ENCODE data around the gene NLRP7.
A peak's percentile ranks its signal among the peaks of the same experiment; 100 is the strongest.
"Not testable (repeated sequence)": the region's sequence is repeated elsewhere in the genome, so short reads cannot be mapped to it uniquely, and the experiment has no call there.

Gene NLRP7

DNA sequence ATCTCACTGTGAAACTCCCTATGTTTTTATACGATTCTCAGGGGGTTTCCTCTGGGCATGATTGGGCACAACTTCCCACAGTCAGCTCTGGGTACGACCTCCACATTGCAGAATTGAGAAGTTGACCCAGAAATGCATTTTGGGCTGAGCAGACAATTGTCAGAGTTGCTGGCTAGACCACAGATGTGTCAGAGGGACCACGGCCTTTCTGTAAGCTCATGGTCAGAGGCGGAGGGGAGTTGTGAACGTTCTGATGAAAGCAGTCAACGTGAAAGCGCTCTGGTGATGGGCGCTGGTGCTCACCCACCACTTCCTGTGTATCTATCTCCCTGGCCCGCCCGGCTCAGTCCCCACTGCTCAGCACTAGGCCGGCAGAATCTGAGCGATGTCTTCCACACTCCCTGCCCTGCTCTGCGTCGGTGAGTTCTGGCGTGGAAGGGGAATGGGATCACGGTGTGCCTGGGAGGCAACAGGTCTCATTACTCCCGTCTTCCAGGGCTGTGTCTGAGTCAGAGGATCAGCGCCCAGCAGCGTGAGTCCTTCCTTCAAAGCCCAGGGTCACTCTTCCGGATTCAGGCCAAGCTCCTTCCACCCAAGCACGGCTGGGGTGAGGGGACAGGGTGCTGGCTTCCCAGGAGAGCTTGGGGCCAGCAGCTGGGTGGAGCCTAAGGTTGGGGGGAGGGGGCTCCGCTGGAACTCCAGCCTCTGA, 41.4 kb downstream of the NLRP7 start, which contains the start of gene NCR1:
Gene NCR1 (plus strand): TSS at position 346 of the 709 bp plus-strand sequence. CDS start 40 bp downstream, at position 386.
- Histone ChIP-seq H3K27ac (peak within 1 kb of the TSS; percentile 41 to 90 (median 80); a peak in 21 of 22 replicates), H3K4me3 (peak within 1 kb of the TSS in 4 of 10 experiments; percentile 2 to 51 (median 4); a peak in 5 of 20 replicates), H3K4me2 (peak within 1 kb of the TSS; percentile 65 to 90 (median 77)), H3K9ac (peak within 1 kb of the TSS in 10 of 11 experiments; percentile 3 to 76 (median 63); a peak in 18 of 22 replicates), H3K9me3 (replicated peaks in 1 of 11) (peaks cover 0 to 15% (median 13%) of the 10 kb centered on the region in 11 experiments; a peak in 14 of 22 replicates), H3K27me3 (no peaks in the 10 kb centered on the region), H4K20me1 (no peaks in the 10 kb centered on the region), H3K4me1 (peaks cover 22 to 46% (median 25%) of the 10 kb centered on the region in 10 experiments), H3K36me3 (no peaks in the 10 kb centered on the region)
- TF ChIP-seq Cebpa-rat (IDR thresholded peaks at IDR 0.05) = no peak

DNA sequence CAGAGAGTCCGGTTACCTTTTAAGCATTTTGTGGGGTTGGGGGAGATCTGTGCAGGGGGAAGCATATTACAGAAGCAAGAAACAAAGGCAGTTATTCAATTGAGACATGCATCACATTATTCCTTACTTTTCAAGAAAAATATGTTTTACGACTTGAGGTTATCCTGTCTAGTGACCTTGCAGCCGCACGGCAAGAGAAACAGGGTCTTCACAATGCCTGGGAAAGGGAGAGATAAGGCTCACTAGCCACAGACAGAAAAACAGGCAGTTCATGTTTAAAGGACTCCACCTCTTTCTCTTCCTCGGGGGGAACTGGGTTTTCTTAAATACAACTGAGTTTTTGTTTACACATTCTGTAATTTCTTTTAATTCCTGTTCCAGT, 41.9 kb downstream of the NLRP7 start:
- H3K27me3 ChIP-seq = no peaks in the 10 kb centered on the region
- peak overlapping the region in 4 of 10 experiments; percentile 2 to 51 (median 4); a peak in 3 of 20 replicates for H3K4me3 ChIP-seq
- H3K36me3 ChIP-seq = no peaks in the 10 kb centered on the region
- TF ChIP-seq Cebpa-rat (IDR thresholded peaks at IDR 0.05) = no peak
- peak overlapping the region in 10 of 11 experiments; percentile 47 to 90 (median 80); a peak in 20 of 22 replicates for H3K27ac ChIP-seq
- H3K4me1 ChIP-seq = peaks cover 22 to 52% (median 25%) of the 10 kb centered on the region in 10 experiments
- no peaks in the 10 kb centered on the region for H4K20me1 ChIP-seq
- peak overlapping the region in 9 of 11 experiments; percentile 52 to 76 (median 63); a peak in 15 of 22 replicates for H3K9ac ChIP-seq
- H3K9me3 ChIP-seq (replicated peaks in 1 of 11) = peaks cover 0 to 15% (median 13%) of the 10 kb centered on the region in 11 experiments; a peak in 14 of 22 replicates
- H3K4me2 ChIP-seq = peak overlapping the region; percentile 65 to 90 (median 77)

DNA sequence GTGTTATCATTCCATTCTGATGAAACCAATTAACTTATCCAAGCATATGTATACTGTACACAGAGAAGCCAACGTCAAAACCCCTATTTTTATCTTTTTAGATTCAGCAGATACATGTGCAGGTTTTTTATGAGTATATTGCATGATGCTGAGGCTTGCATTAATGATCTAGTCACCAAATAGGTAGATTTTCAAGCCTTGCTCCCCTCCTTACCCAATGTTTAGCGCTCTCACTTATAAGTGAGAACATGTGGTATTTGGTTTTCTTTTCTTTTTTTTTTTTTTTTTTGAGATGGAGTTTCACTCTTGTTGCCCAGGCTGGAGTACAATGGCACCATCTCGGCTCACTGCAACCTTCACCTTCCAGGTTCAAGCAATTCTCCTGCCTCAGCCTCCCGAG, 43.1 kb downstream of the NLRP7 start:
- H3K4me3 ChIP-seq, H3K27me3 ChIP-seq, H4K20me1 ChIP-seq, H3K9ac ChIP-seq, H3K27ac ChIP-seq, H3K36me3 ChIP-seq: not testable (repeated sequence)
- Histone ChIP-seq H3K4me2 (peak overlapping the region in 1 of 11 experiments; percentile 89; a peak in 2 of 22 replicates), H3K9me3 (replicated peaks in 1 of 11) (peaks cover 0 to 10% (median 9%) of the 10 kb centered on the region in 11 experiments; a peak in 14 of 22 replicates), H3K4me1 (peaks cover 22 to 53% (median 25%) of the 10 kb centered on the region in 10 experiments)

DNA sequence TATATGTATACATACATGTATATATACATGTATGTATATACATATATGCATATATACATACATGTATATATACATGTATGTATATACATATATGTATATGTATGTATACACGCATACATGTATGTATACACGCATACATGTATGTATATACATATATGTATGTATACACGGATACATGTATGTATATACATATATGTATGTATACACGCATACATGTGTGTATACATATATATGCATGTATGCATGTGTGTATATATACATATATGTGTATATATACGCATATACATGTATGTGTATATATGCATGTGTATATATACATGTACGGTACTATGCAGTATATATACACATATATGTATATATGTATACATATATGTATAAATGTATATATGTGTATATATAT, 44.0 kb downstream of the NLRP7 start:
- TF ChIP-seq Cebpa-rat (IDR thresholded peaks at IDR 0.05) = no peak
- Histone ChIP-seq H4K20me1 (no peaks in the 10 kb centered on the region), H3K4me1 (peaks cover 22 to 53% (median 25%) of the 10 kb centered on the region in 10 experiments)

DNA sequence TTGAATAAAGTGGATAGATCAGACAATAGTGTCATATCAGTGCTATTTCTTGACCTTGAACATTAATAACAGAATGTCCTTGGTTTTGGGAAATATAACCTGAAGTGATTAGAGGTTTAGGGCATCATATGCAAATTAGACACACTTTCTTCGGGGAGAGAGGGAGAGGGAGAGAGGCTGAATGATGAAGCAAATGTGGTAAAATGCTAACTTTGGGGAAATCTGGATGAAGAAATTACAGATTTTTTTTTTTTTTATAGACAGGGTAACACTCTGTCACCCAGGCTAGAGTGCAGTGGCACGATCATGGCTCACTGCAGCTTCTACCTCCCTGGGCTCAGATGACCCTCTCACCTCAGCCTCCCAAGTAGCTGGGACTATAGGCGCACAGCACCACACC, 45.3 kb downstream of the NLRP7 start:
- H3K4me1 ChIP-seq = peaks cover 22 to 51% (median 25%) of the 10 kb centered on the region in 10 experiments
- H3K9me3 ChIP-seq (replicated peaks in 1 of 11) = no peaks in the 10 kb centered on the region
- TF ChIP-seq Cebpa-rat (IDR thresholded peaks at IDR 0.05) = no peak
- no peaks in the 10 kb centered on the region for H3K36me3 ChIP-seq
- no peak overlapping the region for H3K9ac ChIP-seq
- H4K20me1 ChIP-seq = no peaks in the 10 kb centered on the region
- H3K27me3 ChIP-seq = no peaks in the 10 kb centered on the region
- H3K4me2 ChIP-seq = peak overlapping the region in 2 of 11 experiments; percentile 32 to 41; a peak in 3 of 22 replicates
- H3K27ac ChIP-seq = peak overlapping the region in 1 of 11 experiments; percentile 22; a peak in 2 of 22 replicates
- no peak overlapping the region for H3K4me3 ChIP-seq

More for the DNA sequence above, 44.0 kb downstream of the NLRP7 start:
- Histone ChIP-seq H3K27me3 (no peaks in the 10 kb centered on the region), H3K27ac (no peak overlapping the region), H3K4me3 (no peak overlapping the region), H3K36me3 (no peaks in the 10 kb centered on the region), H3K4me2 (no peak overlapping the region), H3K9ac (no peak overlapping the region), H3K9me3 (replicated peaks in 1 of 11) (peaks cover 0 to under 1% (median 0%) of the 10 kb centered on the region in 11 experiments; a peak in 2 of 22 replicates)

DNA sequence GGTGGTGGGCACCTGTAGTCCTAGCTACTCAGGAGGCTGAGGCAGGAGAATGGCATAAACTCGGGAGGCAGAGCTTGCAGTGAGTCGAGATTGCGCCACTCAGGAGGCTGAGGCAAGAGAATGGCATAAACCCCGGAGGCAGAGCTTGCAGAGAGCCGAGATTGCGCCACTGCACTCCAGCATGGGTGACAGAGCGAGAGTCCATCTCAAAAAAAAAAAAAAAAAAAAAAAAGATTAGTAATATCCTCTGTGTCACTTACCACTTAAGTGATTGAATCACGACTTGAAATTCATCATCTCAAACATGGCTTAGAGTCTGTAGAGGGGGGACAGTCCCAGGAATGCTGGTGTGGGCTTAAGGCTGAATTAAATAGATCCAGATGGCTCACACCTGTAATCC, 46.2 kb downstream of the NLRP7 start:
- H3K27ac ChIP-seq = peak overlapping the region in 2 of 11 experiments; percentile 22 to 56; a peak in 3 of 22 replicates
- H3K4me2 ChIP-seq = peak overlapping the region in 4 of 11 experiments; percentile 16 to 42 (median 36); a peak in 6 of 22 replicates
- not testable (repeated sequence) for H3K36me3 ChIP-seq; H4K20me1 ChIP-seq; H3K9me3 ChIP-seq (replicated peaks in 1 of 11); H3K27me3 ChIP-seq; H3K9ac ChIP-seq; H3K4me3 ChIP-seq
- peaks cover 13 to 42% (median 16%) of the 10 kb centered on the region in 10 experiments for H3K4me1 ChIP-seq
- TF ChIP-seq Cebpa-rat (IDR thresholded peaks at IDR 0.05) = peak in 6 of 11 experiments; percentile 7 to 71 (median 43); a peak in 6 of 22 replicates

DNA sequence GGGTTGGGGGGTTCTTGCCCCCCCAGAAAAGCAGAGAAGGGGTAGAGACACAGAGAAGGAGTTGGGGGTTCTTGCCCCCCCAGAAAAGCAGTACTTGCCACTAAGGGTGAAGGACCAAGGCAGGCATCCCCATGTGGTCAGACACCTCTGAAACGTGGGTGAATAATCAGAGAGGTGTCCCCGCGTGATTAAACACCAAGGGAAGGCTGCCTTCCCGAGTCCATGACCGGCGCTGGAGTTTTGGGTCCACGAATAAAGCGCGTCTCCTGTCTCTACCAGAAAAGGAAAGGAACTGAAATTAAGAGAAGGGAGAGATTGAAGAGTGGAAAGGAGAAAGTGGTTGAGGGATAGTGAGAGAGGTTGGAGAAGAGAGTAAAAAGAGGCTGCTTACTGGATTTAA, 47.7 kb downstream of the NLRP7 start:
- not testable (repeated sequence) for H3K27me3 ChIP-seq; H3K27ac ChIP-seq; H4K20me1 ChIP-seq; H3K9me3 ChIP-seq (replicated peaks in 1 of 11); H3K36me3 ChIP-seq; H3K4me2 ChIP-seq; H3K9ac ChIP-seq; H3K4me3 ChIP-seq
- H3K4me1 ChIP-seq = peaks cover 0 to 27% (median 1%) of the 10 kb centered on the region in 10 experiments; a peak in 13 of 20 replicates

DNA sequence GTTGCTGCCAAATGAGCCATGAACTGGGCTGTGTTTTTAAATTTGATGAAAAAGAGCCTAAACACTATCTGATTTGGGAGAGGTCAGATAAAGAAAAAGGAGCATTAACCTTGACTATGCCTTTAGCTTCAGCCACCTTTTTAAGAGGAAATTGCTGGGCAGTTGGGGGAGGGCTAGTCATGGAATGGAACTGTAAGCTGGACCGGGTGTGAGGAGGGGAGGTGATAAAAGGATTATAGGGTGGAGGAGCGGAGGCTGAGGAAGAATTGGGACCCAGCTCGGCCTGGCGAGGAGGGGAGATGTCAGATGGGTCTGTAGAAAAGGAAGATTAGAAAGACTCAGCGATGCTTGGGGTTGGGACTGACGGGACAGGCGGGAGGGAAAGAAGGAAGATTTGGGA, 48.6 kb downstream of the NLRP7 start:
- H3K9ac ChIP-seq; H3K4me2 ChIP-seq; H3K27me3 ChIP-seq; H3K4me3 ChIP-seq; H3K36me3 ChIP-seq; H3K27ac ChIP-seq; H3K9me3 ChIP-seq (replicated peaks in 1 of 11); H4K20me1 ChIP-seq: not testable (repeated sequence)
- peaks cover 0 to 25% (median 0%) of the 10 kb centered on the region in 10 experiments; a peak in 5 of 20 replicates for H3K4me1 ChIP-seq

DNA sequence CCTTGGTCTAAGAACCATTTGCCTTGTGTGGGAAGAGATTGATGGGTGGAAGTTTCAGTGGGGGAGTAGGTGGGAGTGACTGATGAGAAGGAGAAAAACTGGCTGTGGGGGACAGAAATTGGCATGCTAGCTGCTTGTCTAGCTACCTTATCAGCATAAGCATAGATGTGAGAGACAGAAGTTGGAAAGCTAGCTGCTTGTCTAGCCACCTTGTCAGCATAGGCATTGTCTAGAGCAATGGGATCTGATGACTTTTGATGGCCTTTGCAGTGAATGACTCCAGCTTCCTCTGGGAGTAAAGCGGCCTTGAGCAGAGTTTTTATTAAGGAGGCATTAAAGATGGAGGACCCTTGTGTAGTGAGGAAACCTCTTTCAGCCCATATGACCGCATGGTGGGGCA, 51.3 kb downstream of the NLRP7 start:
- no peak for TF ChIP-seq Cebpa-rat (IDR thresholded peaks at IDR 0.05)
- H3K4me3 ChIP-seq = no peak overlapping the region
- H3K9ac ChIP-seq = no peak overlapping the region
- no peaks in the 10 kb centered on the region for H3K36me3 ChIP-seq
- no peaks in the 10 kb centered on the region for H3K27me3 ChIP-seq
- no peaks in the 10 kb centered on the region for H3K9me3 ChIP-seq (replicated peaks in 1 of 11)
- no peaks in the 10 kb centered on the region for H4K20me1 ChIP-seq
- peaks cover 0 to 8% (median 0%) of the 10 kb centered on the region in 10 experiments; a peak in 3 of 20 replicates for H3K4me1 ChIP-seq
- no peak overlapping the region for H3K4me2 ChIP-seq
- no peak overlapping the region for H3K27ac ChIP-seq

DNA sequence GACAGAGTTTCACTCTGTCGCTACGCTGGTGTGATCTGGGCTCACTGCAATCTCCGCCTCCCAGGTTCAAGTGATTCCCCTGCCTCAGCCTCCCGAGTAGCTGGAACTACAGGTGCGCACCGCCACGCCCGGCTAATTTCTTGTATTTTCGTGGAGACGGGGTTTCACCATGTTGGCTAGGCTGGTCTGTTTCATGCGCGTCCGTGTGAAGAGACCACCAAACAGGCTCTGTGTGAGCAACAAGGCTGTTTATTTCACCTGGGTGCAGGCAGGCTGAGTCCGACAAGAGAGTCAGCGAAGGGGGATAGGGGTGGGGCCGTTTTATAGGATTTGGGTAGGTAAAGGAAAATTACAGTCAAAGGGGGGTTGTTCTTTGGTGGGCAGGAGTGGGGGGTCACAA, 53.2 kb downstream of the NLRP7 start:
- H3K27ac ChIP-seq; H3K4me1 ChIP-seq; H3K9ac ChIP-seq; H3K27me3 ChIP-seq; H3K9me3 ChIP-seq (replicated peaks in 1 of 11); H3K4me3 ChIP-seq; H4K20me1 ChIP-seq; H3K36me3 ChIP-seq; H3K4me2 ChIP-seq: not testable (repeated sequence)
